GM21515 (cell line): ENCODE data around the gene GRM4.
"Not testable (repeated sequence)": the region's sequence is repeated elsewhere in the genome, so short reads cannot be mapped to it uniquely, and the experiment has no call there.

Source experiments
- ATAC-seq: cut with Tn5 transposase; IDR thresholded peaks from one replicate; pipeline ENCODE4 v1.9.1; 2021; ENCODE audit not compliant: unreplicated experiment

Gene GRM4

DNA sequence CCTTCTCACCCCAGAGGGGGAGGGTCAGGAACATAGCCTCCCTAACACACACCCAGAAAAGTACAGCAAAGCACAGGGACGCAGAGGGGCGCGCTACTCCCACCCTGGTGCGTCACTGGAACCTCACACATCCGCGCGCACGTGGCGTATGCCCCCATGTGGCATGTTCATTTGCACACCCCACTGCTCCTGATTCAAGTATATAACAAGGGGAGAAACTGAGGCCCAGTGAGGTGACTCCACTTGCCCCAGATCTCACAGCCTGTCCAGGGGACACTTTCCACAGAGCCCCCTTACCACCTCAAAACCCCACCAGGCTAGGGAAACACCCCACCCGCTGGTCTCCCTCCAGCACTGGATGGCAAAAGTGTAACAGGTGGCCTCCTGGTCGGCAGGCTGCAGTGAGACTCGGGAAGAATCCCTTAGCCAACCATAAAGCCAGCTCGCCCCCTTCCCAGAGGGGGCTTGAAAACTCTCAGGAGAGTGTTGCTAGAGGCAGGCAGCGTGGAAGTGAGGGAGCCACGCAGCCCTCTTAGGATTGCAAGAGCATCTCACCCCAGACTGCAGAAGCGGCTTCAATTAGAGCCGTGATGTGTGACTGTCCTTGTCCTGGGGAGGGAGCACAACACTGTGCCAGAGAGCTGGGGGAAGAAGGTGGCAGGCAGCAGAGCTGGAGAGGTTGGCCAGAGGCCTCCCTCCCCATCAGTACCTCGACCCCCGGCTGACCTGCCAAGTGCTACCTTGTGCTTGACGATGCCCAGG lies at the start of gene GRM4:
GRM4 (minus strand) TSS at position 67 of the 762 bp plus-strand sequence. CDS start 12,591 bp downstream, outside the sequence.
- ATAC-seq, result no peak

DNA sequence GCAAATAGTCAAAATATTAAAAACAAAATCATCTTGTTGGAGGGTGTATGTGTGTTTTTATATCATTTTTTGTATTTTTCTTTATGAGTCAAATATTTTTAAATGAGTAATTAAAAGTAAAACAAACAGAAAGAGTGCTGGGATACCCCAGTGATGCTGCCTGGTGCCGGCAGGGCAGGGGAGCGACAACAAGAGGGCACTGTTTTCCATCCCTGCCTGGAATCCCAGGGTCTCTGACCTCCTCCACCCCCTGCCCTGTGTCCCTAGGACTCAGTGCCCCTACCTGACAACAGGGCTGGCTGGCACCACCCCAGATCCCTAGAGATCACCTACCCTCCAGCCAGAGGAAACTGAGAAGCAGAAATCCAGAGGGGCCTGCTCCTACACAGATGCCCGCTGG lies 48.9 kb upstream of the GRM4 start:
- no peak for ATAC-seq

DNA sequence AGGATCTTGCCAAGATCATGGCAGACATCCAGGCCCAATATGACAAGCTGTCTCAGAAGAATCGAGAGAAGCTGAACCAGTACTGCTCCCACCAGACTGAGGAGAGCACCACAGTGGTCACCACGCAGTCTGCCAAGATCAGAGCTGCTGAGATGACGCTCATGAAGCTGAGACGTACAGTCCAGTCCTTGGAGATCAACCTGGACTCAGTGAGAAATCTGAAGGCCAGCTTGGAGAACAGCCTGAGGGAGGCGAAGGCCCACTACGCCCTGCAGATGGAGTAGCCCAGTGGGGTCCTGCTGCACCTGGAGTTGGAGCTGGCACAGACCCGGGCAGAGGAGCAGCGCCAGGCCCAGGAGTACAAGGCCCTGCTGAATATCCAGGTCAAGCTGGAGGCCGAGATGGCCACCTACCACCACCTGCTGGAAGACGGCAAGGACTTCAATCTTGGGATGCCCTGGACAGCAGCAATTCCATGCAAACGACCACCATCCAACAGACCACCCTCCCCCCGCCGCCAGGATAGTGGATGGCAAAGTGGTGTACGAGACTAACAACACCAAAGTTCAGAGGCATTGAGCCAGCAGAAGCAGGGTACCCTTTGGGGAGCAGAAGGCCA lies 44.7 kb upstream of the GRM4 start:
- no peak for ATAC-seq

DNA sequence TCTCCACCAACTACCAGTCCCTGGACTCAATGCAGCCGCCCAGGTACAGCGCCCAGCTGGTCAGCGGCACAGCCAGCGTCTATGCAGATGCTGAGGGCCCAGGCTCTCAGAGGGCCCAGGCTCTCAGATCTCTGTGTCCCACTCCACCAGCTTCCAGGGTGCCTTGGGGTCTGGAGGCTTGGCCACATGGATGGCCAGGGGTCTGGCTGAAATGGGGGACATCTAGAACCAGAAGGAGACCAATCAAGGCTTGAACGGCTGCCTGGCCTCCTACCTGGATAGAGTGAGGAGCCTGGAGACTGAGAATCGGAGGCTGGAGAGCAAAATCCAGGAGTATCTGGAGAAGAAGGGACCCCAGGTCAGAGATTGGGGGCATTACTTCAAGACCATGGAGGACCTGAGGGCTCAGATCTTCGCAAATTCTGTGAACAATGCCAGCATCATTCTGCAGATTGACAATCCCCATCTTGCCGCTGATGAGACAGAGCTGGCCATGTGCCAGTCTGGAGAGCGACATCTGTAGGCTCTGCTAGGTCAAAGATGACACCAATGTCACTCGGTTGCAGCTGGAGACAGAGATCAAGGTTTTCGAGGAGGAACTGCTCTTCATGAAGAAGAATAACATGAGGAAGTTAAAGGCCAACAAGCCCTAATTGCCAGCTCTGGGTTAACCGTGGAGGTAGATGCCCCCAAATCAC lies 44.1 kb upstream of the GRM4 start:
- no peak for ATAC-seq

DNA sequence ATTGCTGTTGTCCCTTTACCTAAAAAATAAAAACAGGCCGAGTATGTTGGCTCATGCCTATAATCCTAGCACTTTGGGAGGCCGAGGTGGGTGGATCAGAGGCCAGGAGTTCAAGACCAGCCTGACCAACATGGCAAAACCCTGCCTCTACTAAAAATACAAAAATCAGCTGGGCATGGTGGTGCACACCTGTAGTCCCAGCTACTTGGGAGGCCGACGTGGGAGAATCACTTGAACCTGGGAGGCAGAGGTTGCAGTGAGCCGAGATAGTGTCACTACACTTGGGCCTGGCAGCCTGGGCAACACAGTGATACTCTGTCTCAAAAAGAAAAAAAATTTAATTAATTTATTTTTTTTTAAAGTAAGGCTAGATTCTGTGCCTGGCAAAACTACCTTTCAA lies 38.8 kb upstream of the GRM4 start:
- not testable (repeated sequence) for ATAC-seq

DNA sequence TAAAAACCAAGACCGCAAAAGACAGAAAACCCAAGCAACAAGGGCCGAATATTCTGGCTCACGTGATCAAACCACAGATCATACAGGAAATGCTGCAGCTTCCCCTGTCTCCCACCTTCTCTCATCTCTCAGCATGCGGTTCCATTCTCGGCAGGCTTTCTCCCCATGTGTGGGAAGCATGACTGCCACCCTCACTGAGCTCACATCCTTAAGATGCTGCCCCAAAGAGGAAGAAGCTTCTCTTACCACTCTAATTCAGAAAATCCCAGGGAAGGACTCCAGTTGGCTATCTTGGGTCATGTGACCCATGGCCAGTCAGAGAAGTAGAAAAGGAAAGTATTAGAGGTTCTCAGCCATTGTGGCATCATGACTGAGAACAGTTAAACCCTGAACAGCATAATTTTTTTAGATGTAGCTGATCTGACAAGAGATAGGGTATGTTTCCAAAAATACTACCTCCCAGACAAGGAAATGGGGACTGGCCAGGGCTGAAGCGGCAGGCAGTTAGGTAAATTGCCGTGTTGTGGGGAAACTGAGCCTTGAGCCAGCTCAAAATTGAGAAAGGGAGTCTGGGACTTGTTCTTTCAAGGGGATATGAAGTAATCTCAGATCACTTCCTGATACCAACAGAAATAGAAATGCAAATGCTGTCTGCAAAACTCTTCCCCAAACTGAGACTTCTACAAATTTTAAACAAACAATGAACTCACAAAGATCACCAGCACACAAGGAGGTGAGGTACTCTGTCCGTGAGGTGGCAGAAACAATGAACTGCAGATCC lies 37.1 kb upstream of the GRM4 start:
- ATAC-seq, result peak; percentile 60

DNA sequence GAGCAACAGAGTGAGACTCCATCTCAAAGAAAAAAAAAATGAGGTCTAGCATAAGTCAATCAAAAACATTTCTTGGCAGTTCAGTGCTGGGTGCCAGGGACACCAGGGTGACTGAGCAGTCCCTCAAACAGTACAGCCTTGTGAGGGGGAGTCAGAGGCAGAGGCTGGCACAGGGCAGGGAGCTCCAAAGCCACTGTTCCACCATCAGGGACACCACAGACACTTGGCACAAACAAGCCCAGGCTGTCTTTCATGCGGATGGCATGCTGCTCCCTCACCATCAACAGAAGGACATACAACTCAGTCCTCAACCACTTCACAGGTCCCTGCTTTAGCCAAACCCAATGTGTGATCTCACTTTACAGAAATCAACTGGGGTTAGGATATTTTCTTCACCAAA lies 36.0 kb upstream of the GRM4 start:
- ATAC-seq, result no peak

DNA sequence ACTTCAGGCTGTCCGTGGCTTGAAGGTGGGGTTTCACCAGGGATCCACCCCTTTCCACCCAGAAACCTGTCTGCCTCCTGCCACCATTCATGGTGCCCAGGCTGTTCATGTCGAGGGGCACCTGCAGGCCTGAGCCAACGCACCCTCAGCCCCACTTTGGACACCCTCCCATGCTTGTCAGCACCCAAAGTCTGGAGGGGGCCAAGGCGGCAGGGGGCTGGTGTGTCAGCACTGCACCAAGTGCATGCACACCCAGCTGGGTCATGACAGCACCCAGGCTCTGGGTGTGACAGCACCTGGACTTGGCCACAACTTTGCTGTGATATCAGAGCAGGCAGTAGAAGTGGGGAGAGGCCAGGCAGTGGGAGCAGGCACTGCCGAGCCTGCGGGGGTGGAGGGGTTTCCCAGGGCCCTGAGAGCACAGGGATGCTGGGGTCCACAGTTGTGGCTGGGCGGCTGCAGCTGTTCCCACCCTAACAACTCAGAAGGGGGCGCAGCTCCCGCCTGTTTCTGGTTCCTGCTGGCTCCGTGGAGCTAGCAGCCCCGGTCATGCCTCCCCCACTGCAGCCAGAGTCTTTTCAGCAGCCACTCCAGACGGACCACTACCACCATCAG lies 33.3 kb upstream of the GRM4 start:
- ATAC-seq, result no peak

DNA sequence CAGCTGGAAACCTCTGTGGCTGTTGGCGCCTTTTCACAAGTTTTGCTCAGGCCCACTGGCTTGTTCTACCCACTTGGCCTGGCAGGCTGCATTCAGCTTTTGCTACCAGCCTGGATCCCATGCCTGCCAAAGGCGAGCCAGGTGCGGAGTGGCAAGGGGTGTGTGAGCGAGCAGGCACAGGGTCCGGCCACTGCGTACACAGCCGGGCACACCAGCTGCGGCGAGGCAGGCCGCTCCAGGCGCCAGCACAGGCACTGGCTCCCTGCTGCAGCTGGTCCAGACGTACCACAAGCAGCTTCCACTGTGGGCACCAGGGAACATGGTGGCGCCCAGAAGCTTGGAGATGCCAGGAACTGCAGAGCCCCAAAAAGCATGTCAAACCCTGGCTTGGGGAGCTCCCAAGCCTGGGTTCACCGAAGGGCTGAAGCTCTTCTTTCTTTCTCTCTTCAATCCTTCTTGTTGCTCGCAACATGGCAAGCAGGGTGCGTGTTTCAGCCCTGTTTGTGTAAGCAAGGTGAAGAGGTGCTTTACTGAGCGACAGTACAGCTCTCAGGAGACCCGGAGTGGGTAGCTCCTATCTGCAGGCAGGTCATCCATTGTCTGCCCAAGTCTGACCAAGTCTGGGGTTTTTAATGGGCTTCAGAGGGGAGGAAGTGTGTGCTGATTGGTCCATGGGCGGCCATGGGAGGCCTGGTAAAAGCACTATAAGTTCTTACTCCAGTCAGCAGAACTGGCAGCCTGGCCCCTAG lies 32.6 kb upstream of the GRM4 start:
- no peak for ATAC-seq

DNA sequence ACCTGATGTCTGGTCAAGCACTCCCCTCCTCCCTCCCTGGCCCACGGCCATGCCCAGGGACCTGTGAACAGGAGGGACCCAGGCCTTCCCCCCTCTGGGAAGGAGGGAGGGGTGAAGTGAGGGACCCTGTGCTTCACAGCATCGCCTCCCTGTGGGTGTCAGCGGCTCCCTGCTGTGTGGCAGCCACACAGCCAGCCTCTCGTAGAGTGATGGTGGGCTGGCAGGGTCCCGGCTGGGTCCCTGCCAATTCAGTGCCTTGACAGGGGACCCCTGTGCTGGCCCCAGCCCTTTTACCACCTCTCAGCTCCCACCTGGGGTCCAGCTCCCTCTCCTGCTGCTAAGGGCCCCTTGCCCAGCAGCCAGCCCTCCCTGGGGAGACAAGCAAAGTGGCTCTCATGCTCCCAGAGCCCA lies 31.3 kb upstream of the GRM4 start:
- no peak for ATAC-seq

DNA sequence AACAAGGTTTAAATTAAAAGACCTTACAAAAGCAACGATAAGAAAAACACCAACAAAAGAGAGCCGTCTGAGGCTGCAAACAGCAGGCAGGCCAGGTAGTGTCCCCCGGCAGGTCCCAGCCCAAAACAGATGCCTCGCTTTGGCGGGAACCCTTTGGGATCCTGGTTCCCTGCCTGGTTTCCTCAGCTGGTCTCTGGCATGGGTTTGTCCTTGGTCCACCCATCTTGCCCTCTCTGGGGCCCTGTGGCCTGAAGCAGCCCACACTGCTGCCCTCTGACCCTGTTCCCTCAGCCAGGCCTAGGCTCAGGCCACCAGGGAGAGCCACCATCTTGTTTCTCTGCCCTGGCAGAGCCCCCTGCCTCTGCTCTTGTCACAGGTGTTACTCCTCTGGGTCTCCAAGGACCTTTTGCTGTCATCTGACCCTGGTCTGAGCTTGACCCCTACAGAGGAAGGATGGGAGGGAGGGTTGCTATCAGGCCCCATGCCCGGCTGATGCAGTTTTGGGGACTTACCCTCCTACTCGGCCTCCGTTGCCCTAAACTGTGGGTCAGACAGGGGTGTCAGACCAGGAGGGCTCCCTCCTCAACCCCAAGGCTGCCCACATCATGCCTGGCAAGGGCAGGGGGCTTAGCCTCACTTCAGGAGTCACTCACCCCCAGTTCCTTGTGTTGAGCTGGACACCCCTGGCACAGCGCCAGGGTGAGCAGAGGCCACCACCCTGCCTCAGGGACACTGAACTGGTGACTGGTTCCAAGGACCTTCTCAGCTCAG lies 30.6 kb upstream of the GRM4 start:
- no peak for ATAC-seq

DNA sequence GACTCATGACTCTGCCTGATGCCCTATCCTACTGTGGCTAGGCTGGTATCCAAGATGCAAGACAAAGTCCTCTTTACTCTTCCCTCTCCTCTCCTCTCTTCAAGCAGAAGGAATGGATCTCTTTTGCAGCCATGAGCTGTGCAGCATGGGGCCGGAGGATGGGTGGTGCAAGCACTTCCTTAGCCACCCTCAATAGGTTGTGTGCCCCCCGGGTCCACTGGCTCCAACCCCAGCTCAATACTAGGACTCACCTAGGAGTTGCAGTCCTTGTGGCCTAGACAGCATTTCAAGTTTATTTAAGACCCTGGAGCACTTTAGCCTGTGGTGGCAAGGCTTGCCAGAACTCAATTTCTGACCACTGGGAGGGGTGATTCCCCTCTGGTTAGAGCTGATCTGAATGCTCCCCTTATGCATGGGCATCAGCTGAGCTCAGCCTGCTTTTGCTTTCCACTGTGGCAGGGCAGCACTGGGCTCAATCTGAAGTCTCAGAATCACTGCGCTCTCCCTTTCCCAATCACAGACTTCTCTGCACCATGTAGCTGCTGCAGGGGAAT lies 29.0 kb upstream of the GRM4 start:
- ATAC-seq, result no peak

DNA sequence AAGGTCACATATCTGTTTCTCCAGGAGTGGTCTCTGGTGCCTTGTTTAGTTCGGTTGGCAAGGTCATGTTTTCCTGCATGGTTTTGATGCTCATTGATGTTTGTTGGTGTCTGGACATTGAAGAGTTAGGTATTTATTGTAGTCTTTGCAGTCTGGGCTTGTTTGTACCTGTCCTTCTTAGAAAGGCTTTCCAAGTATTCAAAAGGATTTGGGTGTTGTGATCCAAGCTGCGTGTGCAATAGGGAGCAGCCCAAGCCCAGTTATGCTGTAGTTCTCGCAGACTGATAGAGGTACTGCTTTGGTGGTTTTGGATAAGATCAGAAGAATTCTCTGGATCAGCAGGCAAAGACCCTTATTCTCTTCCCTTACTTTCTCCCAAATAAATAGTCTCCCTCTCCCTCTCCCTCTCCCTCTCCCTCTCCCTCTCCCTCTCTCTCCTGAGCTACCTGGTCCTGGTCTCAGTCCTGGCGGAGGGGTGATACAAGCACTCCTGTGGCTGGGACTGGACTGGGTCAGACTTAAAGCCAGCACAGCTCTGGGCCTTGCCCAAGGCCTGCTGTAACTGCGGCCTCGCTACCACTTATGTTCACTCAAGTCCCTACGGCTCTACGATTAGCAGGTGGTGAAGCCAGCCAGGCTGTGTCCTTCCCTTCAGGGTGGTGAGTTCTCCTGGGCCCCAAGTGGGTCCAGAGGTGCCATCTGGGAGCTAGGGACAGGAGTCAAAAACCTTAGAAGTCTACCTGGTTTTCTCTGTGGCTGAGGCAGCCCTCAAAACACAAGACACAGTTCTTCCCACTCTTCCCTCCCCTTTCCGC lies 27.3 kb upstream of the GRM4 start:
- no peak for ATAC-seq

DNA sequence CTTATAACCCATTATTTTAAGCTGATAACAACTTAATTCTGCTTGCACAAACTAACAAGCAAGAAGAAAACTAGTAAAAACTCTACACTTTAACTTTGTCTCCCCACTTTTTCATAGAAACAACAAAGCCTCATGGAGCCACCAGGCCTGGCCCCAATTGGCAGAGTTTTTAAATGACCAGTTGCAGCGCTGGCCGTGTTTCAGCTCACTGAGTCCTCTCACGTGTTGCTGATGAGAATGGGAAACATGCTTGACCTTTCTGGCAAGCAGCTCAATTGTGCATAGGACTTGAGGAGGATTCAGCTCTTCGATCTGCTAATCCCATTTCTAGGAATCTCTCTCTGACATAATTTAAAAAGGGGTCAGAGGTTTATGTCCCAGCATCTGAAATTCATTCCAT lies 24.5 kb upstream of the GRM4 start:
- ATAC-seq, result no peak

DNA sequence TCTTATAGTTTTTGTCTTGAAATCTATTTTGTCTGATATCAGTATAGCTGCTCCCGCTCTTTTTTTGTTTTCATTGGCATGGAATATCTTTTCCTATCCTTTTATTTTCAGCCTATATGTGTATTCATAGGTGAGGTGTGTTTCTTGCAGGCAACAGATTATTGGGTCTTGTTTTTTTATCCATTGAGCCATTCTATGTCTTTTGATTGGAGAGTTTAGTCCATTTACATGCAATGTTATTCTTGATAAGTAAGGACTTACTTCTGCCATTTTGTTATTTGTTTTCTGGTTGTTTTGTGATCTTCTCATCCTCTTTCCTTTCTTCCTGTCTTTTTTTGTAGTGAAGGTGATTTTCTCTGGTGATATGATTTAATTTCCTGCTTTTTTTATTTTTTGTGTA lies 24.0 kb upstream of the GRM4 start:
- no peak for ATAC-seq

DNA sequence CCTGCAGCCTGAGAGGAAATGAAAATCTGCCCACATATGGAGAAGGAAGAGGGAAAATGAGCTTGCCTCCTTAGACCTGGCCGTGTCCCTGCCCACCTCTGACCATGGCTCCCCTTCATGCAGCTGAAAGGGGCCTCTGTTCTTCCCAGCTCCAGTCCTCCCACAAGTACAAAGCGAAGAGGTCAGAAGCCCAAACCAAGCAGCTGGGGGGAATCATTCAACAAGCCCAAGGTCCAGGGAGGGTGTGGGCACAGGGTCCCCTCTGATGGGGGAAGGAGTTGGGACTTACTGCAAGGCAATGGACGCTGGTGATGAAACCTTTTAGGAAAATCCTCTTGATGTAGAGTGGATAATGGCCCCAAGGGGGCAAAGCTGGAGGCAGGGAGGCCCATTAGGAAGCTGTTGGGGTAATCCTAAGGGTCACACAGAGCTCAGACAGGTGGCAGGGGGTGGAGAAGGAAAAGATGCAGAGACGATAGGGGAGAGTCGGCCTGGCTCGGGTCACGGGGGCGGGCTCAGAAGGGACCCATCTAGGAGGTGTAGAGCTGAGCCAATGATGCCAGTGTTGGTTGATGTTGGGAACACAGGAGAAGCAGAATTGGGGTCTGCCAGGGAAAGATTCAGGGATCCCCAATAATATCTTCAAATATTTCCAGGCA lies 16.1 kb upstream of the GRM4 start:
- no peak for ATAC-seq

DNA sequence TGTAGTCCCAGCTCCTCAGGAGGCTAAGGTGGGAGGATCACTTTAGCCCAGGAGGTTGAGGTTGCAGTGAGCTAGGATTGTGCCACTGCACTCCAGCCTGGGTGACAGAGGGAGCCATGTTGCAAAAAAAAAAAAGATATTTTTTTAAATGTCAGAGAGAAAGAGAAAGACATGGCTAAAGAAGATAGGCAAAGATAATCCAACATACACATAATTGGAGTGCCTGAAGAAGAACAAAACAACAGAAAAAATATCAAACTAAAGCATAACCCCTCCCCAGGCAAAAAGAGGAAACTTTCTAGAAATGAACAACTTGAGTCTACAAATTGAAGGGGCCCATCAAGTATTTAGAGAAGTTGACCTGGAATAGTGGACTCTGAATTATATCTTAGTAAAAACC lies 14.0 kb upstream of the GRM4 start:
- ATAC-seq, result no peak

DNA sequence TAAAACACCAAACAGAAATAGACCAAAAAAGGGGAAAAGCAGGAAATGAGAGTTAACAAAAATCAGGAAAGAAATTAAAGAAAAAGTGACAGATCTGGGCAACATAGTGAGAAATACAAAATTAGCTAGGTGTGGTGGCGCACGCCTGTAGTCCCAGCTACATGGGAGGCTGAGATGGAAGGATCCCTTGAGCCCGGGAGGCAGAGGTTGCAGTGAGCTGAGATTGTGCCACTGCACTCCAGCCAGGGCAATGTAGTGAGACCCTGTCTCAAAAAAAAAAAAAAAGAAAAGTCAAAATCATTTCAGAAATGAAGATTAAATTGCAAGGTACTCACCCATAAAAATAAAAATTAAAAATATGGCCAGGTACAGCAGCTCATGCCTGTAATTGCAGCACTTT lies 13.0 kb upstream of the GRM4 start:
- ATAC-seq, result no peak
